GM18519 (cell line): ENCODE results near the gene TSN.
"Not testable (repeated sequence)": the region's sequence is repeated elsewhere in the genome, so short reads cannot be mapped to it uniquely, and the experiment has no call there.

Source experiments
- ATAC-seq: cut with Tn5 transposase; IDR thresholded peaks from one replicate; pipeline ENCODE4 v1.9.1; 2021; ENCODE audit warnings: mild to moderate bottlenecking, moderate library complexity; ENCODE audit not compliant: unreplicated experiment, low FRiP score

Gene TSN

GRCh38 chr2:121796239-121796638 lies 40.8 kb downstream of the TSN start:
- ATAC-seq, result no peak

DNA sequence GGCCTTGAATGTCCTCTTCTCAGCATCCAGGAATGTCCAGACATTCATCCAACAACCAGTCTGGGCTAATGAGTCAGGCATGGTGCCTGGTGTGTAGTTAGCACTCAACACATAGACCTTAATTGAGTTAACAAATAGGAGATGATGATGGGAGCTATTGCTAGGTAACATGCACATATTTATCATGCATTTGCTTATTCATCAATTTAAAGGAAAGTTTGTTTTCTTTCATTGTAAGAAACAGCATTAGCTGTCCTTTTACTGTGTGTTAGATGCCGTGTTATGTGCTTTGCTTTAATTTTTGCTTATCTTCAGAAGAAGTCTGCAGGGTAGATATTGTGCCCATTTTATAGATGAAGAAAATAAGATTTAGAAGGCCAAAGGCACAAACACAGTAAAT lies 43.2 kb downstream of the TSN start:
- ATAC-seq, result no peak

- ATAC-seq, result no peak
These were observed 46.5 kb downstream of the TSN start for GRCh38 chr2:121801916-121802315.

GRCh38 chr2:121803503-121803902 lies 48.1 kb downstream of the TSN start:
- ATAC-seq, result no peak

GRCh38 chr2:121804340-121804739 lies 48.9 kb downstream of the TSN start:
- ATAC-seq, result peak; percentile 84

DNA sequence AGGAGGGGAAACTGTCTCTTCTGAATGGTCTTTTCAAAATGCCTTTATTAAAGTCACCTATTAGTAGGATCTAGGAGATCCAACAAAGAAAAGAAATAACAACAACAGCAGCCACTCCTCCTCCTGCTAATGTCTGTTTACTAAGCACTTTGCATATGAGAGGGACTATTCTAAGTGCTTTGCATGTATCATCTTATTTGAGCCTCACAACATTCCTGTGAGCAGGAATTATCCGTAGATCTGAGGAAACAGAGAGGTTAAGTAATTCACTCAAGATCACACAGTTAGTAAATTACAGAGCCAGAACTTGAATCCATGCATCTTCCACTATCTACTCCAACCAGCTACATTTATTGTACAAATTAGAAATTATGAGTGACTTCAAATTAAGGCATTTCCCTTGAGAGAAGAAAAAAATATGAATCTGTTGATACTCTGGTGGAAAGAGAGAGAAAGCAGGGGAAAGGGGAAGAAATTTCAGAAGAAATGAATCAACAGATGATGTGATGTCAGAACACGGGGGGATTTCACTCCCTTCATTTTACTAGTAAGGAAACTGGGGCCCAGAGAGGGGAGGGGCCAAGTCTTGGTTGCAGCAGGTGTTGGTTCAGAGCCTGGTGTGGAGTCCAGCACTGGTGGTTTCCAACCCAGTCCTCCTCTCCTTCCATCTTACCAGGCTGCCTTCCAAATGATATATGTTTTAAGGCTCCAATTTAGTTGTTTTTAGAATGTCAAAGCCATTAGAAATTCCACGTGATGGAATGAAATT lies 49.7 kb downstream of the TSN start:
- no peak for ATAC-seq

DNA sequence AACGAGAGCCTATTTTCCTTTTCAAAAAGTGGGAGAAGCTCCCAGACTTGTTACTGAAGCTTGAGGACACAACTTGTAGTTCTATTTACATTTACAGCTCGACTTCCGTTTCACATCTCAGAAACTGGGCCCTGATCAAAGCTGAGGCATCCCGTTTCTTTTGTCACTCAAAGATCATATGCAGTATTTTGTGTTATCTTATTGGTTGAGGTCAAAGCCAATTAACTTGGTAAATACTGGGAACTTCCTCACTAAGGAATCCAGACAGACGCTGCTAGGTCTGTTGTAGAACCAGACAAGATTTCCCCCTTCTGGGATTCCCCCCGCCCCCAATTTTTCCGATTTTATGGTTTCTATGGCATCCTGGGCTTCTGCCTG lies 50.3 kb downstream of the TSN start:
- no peak for ATAC-seq

DNA sequence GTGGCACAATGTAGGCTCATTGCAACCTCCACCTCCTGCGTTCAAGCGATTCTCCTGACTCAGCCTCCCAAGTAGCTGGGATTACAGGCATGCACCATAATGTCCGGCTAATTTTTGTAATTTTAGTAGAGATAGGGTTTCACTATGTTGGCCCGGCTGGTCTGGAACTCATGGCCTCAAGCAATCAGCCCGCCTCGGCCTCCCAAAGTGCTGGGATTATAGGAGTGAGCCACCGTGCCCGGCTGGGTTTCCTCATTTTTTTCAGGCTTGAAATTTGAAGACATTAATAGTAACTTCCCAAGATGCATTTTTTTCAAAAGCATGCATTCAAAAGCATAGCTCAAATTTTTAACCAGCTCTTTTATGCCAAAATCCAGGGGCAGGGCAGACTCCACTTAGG lies 52.3 kb downstream of the TSN start:
- ATAC-seq, result not testable (repeated sequence)

GRCh38 chr2:121809607-121810006 lies 54.2 kb downstream of the TSN start:
- no peak for ATAC-seq

GRCh38 chr2:121810959-121811853 lies 55.8 kb downstream of the TSN start:
- peak; percentile 91 for ATAC-seq

- ATAC-seq, result not testable (repeated sequence)
These were observed 57.6 kb downstream of the TSN start for GRCh38 chr2:121813083-121813482.

- no peak for ATAC-seq
These were observed 59.8 kb downstream of the TSN start for GRCh38 chr2:121815216-121815615.

DNA sequence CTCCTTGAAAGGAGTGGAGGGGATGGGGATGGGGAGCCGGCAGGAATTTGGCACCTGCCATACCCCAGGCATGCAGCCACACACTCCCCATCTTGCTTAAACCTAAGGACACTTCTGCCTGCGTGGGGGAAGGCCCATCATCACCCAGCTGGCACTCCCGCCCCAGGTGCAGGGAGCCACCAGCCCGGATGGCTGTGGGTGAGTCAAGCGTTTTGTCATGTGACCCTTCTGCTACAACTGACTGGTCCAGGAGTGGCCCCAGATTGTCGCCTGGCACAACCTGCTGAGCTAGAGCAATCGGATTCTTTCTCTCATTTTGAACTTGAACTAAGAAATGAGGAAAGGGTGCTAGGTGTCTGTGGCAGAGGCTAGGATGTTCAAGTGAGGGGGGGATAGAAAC lies 61.3 kb downstream of the TSN start:
- no peak for ATAC-seq

DNA sequence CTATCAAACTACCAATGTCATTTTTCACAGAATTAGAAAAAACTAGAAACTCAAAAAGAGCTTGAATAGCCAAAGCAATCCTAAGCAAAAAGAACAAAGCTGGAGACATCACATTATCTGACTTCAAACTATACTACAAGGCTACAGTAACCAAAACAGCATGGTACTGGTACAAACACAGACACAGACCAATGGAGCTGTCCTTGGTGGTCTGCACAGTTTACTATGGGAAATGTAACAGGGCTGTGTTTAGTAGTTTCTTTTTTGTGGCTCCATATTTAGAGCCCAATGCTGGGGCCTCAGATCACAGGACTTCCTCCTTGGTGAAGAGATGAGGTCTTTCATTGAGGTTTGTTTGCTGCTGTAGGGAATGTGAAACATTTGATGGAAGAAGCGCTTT lies 61.9 kb downstream of the TSN start:
- ATAC-seq, result not testable (repeated sequence)
